CD4-positive, alpha-beta T cell treated with Interleukin-10 for 1 hour (primary cell): Measurements from ENCODE around the gene FTSJ1.
A peak's percentile ranks its signal among the peaks of the same experiment; 100 is the strongest.

Source experiments
- DNase-seq: peaks from one replicate; pipeline ENCODE4 v3.0.0-alpha.2; 2020

FTSJ1 gene

DNA sequence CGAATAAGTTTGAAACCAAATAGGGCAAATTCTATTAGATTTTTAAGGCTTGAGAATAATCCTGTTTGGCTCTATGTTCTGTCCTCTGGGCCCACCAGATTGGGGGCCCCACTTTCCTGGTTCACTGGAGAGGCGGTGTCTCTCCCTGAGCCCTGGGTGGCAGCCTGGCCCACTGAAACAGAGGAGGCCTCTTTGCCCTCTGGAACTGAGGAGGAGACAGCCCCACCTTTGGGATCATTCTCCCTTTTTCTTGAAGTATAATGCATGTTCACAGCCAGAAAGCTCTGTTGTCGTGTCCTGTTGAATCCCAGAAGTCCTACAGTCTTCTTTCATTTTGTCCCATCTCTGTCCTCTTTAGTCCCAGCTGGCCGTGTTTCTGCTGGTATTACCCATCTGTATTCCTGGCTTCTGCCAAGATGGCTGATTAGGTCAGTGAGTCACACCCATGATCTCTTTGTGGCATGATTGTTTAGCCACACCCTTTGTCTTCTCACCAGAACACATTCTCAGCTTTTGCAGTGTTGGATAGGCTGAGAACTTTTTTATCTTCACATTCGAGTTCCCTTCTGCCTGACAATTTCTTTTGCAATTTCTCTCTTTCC lies 55.5 kb downstream of the FTSJ1 start:
- DNase-seq, result peak; percentile 36

DNA sequence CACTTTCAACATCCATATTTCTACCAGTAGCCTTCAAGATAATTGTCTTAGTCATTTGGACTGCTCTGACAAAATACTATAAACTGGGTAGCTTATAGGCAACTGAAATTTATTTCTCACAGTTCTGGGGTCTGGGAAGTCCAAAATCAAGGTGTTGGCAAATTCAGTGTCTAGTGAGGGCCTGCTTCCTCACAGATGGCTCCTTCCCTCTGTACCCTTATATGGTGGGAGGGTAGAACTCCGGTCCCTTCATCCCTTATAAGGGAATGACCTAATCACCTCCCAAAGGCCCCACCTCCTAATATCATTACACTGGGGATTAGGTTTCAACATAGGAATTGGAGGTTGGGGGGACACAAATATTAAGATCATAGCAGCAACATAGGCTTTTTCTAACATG lies 56.2 kb downstream of the FTSJ1 start:
- DNase-seq, result no peak

DNA sequence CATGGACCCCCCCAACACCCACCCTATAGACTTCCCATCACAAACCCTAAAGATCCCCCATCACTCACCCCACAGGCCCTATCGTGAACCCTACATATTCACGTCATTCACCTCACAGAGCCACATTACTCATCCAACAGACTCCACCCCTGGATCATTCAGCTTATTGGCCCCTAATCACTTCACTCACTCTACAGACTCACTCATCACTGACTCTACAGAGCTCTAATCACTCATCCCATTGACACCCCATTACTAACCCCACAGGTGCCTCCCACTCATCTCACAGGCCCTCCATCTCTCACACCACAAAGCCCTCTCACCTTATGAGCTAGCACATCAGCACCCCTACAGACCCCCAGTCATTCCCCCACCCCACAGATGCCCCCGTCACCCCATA lies 57.2 kb downstream of the FTSJ1 start:
- DNase-seq, result no peak
